OCI-M2 (cell line): ENCODE data around the gene BASP1.
"Not testable (repeated sequence)": the region's sequence is repeated elsewhere in the genome, so short reads cannot be mapped to it uniquely, and the experiment has no call there.

Experiments used
- DNase-seq: peaks from one replicate; lab custom pipeline; 2025; ENCODE audit not compliant: unreplicated experiment; lab: John Stamatoyannopoulos, UW

BASP1 gene

DNA sequence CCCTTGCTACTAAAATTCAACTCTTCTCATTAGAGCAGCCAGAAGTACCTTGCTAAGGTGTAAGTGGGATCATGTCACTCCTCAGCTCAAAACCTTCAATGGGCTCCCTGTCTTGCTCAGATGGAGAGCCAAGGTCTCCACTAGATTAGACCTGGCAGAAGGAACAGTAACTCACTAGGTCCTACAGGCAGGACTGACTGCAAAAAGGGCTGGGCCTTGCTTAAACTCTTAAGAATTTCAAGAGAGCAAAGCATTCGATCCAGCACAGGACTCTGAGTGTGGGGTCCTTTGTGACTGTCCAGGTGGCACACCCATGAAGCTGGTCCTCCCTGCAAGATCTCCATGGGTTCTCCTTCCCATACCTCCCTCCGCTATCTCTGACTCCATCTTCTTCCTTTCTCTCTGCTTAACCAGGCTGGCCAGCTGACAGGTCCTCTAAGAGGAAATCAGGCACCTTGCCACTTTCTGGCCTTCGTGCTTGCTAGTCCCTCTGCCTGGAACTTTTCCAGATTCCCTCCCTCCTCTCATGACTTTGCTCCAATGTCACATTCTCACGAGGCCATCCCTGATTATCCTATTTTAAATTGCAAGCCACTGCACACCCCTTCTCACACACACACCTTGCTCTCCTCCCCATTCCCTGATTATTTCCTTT is 70.2 kb downstream of the BASP1 start:
- no peak for DNase-seq

DNA sequence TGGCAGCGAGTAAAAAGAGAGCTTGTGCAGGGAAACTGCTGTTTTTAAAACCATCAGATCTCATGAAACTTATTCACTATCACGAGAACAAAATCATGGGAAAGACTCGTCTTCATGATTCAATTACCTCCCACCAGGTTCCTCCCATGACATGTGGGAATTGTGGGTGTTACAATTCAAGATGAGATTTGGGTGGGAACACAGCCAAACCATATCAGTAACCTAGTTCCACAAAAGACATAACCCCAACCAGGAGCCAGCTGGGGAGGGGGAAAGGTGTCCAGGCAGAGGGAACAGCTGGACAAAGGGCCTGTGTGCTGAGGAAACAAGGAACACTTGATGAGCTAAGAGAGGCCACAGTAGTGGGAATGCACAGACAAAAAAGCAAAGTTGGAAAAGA is 71.1 kb downstream of the BASP1 start:
- DNase-seq = no peak

DNA sequence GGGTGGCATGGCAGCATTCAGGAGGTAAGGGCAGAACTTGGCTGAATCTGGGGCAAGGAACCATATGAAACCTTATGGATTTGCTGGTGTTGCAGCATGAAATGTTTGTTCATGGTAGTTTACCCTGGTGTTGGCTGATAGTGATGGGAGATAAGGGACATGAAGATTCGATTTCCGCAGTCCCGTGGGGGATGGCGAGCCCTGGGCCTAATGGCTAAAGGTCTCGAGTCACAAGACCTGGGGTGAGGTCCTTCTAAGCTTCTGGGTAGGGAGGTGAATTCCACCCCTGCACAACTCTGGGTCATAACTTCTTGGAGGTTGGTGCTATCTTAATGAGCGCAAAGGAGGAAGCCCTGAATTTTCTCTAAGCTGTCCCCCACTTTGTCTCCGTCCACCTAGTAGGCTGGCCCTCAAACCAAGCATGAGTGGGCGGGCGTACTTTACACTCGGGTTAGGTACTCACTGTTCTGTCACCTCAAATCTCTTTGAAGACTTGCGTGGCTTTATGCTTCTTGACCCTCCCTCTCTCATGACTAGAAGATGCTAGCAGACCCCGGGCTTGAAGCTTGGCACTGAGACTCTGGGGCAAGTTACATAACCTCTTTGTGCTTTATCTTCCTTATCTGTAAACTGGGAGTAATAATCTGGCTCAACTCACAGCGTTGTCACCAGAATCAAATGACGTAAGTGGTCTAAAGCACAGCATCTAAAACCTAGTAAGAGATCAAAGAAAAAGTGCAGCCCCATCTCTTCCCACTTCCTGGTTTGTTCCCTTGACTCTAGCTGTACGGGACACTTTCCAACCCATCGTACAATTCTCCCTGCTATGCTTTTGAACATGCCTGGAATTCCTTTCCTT is 72.5 kb downstream of the BASP1 start:
- DNase-seq = no peak

DNA sequence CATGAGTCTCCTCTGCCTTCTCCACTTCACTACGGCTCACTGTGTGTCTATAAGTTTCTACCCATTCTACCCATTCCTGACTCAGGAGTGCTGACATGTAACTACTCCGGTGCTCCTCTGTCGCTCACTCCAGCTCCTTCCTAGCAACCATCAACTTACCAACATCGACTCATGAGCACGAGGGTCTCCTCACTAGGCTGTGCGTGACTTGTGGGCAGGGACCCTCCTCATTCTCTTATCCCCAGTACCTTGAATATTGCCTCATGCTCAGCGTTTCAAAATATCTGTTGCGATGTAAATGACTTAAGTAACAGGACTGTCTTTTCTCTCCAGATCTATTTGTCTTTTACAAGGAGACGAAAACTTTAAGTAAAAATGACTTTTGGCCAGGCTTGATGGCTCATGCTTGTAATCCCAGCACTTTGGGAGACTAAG is 73.1 kb downstream of the BASP1 start:
- DNase-seq = no peak

DNA sequence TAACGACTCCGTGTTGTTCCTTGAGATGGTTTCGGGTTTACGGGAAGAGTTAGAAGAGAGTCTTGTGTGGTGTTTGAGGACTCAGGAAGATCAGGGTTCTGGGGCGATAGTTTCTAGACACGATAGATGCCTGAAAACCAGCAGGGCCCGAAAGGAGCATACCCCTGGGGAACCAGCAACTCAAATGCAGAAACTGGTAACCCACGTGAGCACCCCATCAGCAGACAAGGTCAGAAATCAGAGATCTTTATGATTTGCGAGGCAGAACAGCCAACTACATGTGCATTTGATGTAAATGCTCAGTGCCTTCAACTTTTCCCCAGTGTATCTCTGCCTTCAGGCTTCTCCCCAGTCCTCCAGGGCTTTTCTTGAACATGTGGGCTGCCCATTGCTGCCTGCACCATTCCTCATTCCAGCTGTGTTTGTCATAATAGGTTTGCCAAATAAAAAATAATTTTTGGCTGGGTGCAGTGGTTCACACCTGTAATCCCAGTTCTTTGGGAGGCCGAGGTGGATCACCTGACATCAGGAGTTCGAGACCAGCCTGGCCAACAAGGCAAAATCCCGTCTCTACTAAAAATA is 75.1 kb downstream of the BASP1 start:
- no peak for DNase-seq

DNA sequence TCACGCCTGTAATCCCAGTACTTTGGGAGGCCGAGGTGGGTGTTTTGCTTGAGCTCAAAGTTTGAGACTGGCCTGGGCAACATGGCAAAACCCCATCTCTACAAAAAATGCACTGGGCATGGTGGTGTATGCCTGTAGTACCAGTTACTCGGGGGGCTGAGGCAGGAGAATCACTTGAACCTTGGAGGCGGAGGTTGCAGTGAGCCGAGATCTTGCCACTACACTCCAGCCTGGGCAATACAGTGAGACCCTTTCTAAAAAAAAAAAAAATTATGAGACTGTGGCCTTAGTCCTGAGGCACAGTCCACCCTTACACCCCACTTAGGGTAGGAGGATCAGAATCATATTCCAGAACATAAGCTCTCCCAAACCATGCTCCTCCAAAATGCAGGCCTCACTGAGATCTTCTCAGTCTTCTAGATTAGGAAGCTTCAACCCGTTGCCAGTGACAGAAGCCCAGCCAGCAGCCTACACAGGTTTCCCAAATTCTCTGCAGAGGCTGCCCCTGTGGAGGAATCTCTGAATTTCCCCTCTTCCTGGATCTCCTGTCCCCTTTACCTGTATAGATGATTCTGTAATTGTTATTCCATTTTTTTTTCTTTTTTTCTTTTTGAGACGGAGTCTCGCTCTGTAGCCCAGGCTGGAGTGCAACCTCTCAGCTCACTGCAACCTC is 77.3 kb downstream of the BASP1 start:
- no peak for DNase-seq

DNA sequence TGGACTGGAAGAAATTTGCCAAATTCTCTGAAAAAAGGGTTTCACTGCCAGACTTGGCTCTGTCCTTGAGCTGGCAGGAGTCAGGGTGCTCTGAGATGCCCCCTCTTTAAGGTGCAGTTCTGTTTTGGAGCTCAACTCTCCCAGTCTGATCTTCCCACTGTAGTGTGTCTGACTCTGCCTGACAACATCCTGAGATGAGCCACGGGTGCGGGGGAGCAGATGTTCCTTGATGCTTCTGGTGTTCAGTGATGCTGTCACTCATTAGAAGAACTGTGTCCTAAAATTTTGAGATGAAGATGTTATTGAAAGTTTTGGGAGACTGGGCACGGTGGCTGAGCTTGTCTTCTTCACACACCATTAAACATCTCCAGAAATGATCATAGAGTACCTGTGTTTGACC is 78.2 kb downstream of the BASP1 start:
- no peak for DNase-seq

DNA sequence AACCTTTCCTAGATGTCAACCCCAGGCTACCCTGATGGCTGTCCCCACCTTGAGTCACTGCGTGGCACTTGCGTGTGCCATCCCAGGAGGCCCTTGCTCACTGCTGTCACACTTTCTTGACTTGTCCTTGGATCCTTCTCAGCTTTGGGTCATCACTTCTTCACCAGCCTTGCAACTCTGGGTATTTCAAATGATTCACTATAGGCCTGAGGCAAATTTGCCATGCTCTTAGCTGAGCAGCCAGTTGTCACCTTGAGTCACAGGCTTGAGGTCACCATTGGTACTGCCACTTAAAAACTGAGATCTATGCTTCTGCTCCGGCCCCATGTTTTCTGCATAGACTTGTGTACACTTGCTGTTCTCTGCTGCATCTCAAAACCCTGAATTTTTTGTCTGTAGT is 84.7 kb downstream of the BASP1 start:
- DNase-seq = no peak

DNA sequence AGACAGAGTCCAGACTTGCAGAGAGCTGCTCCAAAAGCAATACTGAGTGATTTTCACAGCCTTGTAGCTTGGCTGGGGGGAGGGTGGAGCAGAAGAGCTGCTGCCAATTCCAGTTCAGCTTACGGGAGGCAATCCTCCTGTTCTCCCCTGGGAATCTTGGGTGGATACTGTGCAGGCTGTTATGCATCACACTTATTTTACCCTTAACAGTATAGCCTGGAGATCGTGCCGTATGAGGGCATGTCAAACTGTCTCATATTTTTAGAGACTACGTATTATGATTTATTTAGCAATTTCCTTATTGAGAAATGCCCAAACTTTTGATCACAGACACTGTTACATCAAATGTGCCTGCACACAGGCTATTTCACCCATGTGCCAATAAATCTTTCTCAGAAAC is 85.2 kb downstream of the BASP1 start:
- DNase-seq = no peak

DNA sequence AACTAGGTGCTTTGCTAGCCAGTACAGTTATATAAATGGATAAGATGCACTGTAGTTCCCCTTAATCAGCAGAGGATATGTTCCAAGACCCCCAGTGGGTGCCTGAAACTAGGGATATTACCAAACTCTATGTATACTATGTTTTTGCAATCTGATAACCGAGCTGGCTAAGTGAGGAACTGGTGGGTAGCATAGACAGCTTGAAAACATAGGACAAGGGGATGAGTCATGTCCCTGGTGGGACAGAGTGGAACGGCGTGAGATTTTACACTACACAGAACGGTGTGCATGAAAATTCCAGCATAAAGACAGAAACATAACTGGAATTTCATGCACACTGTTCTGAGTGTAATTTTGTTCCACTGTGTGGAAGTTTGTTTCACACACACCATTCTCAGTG is 86.9 kb downstream of the BASP1 start:
- DNase-seq = no peak

DNA sequence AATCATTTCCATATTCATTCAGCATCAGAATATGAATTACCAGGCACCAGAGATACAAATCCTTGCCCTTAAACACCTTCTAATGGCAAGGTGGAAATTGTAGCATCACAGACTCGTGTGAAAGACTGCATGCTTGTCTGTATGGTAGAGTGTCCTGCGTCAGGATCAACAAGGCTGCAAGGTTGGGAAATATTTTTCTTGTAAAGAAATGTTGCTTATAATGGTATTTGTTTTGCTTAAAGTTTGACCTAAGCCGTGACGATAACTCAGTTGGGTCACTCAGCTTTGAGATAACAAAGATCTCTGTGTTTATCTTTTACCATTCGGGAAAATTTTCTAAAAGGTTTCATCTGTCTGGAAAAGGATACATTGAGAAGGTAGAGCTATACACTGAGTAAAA is 87.6 kb downstream of the BASP1 start:
- DNase-seq = no peak

DNA sequence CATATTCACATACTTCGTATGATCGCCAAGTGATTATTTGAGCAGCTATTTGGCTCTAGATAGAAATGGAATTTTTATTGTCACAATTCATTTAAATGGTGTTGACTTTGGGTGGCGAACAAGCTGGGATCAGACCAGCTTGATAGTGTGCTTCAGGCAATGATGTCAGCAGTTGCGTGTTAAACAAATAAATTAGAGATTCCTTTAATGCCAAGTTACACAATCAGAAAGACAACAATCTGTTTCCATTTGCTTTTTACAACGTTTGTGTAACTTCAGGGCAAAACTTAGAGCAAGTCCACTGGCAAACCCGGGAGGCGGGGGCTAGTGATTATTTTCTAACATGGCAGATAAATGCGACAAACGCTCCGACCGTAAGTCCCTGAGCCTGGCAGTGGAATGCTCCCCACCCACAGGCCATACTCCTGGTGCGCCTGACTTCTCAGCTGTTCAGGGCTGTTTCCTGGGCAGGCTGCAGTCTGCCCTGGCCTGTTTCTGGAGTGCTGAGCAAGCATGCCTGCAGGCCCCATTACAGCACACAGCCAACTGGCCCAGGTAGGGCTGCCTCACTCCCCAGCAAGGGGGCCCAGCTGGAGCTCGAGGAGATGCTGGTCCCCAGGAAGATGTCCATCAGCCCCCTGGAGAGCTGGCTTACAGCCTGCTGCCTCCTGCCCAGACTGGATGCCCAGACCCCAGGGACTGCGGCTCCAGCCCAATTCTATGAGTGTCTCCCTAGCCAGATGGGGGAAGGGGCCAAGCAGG is 88.7 kb downstream of the BASP1 start:
- DNase-seq = no peak

DNA sequence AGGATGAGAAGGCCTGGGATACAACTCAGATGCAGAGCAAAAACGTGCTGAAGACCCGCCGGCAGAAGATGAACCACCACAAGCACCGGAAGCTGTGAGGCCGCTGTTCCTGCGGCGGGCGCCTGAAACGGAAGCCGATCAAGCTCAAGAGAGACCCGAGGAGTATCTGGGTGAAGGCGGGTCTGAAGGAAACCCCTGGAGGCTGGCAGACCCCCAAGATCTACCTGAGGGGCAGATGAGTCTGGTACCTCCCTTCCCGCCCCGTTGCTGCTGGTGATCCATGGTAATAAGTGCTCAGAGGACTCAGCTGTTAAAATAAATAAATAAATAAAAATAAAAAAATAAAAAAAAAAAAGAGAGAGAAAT is 89.3 kb downstream of the BASP1 start:
- DNase-seq = no peak

DNA sequence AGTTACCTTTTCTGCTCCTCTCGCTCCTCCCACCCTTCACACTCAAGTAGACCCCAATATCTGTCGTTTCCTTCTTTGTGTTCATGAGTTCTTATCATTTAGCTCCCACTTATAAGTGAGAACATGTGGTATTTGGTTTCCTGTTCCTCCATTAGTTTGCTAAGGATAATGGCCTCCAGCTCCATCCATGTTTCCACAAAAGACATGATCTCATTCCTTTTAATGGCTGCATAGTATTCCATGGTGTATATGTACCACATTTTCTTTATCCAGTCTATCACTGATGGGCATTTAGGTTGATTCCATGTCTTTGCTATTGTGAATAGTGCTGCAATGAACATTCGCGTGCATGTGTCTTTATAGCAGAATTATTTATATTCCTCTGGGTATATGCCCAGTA is 90.0 kb downstream of the BASP1 start:
- not testable (repeated sequence) for DNase-seq

DNA sequence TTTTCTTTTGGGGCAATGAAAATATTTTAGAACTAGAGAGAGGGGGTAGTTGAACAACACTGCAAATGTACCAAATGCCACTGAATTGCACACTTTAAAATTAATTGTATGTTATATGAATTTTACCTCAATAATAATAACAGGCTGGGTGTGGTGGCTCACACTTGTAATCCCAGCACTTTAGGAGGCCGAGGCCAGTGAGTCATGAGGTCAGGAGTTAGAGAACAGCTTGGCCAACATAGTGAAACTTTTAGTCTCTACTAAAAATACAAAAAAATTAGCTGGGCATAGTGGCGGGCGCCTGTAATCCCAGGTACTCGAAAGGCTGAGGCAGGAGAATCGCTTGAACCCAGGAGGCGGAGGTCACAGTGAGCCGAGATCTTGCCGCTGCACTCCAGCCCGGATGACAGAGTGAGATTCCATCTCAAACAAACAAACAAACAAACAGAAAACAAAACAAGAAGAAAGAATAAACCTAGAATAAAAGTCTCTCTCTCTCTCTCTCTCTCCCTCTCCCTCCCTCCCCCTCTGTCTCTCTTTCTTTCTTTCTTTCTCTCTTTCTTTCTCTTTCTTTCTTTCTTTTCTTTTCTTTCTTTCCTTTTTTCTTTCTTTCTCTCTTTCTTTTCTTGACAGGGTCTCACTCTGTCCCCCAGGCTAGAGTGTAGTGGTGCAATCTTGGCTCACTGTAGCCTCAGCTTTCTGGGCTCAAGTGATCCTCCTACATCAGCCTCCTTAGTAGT is 91.1 kb downstream of the BASP1 start:
- DNase-seq = no peak

DNA sequence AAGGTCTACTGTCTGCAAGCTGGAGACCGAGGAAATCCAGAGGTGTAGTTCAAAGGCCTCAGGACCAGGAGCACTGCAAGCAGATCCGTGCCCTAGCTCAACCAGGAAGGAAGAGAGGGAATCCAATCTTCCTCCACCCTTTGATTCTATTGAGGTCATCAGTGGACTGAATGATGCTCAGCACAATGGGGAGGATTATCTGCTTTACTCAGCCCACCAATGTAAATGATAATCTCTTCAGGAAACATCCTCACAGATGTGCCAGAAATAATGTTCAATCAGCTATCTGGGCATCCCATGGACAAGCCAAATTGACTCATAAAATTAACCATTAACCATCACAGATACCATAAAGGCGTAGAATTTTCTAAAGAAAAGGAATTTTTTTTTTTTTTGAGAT is 92.0 kb downstream of the BASP1 start:
- DNase-seq = no peak

DNA sequence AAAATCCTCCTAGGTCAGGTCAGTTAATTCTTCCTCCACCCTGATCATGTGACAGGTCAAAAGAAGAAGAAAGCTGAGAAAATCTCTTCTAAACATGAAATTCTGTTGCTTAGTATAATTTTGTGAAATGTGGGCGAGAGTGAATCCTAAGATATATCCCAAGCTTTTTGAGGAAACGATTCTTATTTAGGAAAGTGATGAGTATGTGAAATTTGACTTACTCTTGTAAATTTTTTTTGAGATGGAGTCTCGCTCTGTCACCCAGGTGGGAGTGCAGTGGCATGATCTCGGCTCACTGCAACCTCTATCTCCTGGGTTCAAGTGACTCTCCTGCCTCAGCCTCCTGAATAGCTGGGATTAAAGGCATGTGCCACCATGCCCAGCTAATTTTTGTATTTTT is 93.1 kb downstream of the BASP1 start:
- DNase-seq = not testable (repeated sequence)

DNA sequence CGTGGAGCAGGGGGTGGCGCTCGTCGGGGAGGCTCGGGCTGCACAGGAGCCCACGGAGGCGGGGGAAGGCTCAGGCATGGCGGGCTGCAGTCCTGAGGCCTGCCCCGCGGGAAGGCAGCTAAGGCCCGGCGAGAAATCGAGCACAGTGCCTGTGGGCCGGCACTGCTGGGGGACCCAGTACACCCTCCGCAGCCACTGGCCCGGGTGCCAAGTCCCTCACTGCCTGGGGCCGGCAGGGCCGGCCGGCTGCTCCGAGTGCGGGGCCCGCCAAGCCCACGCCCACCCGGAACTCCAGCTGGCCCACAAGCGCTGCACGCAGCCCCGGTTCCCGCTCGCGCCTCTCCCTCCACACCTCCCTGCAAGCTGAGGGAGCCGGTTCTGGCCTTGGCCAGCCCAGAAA is 94.4 kb downstream of the BASP1 start:
- not testable (repeated sequence) for DNase-seq

DNA sequence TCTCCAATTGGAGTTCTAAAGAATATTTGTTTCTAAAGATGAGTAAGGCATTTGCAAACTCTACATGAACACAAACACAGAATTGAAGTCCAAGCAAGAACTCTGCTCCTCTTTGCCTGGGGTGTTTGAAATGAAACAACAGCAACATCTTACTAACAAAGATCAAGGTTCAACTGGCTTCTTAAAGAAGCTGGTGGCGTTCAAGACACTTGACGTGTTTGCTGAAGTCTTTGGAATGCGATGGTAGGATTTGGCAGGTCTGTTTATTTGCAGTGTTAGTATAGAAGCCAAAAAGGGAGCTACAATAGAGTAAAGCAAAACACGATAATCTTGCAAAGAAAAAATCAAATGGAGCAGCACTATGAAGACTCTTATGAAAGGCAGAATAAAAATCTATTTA is 94.9 kb downstream of the BASP1 start:
- DNase-seq = no peak

DNA sequence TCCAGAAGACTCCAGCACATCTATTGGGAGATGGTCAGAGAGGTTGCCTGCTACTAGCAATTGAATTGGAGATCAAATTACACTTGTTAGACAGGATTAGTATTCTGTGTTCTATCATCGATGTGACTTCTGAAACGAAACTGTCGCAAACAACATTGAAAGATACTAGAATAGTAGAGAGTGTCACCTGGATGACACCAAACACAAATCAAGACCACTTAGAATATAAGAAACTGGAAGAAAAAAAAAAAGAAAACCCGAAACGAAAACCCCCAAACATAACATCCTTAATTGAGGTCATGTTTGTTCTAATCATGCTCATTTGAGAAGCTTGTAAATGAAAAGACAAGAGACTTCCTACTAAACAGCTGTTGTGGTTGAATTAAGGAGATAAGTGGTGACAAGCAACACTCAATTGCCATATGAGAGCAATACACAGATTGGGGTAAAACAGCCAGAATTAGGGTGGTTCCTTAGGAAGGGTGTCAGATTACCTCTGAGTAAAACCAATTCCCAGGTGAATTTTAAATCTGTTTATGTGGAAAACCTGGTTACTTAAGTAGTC is 97.6 kb downstream of the BASP1 start:
- DNase-seq = no peak
